SK-N-MC (cell line): Measurements from ENCODE around the gene CCDC27.

Experiments used
- EZH2 ChIP-seq: fragments of 200-600 bp; sonication (generic); IDR thresholded peaks from one replicate; pipeline ENCODE4 v1.6.1; 2017; ENCODE audit warnings: antibody characterized with exemption
- POLR2AphosphoS5 ChIP-seq: IDR thresholded peaks from 2 replicates; pipeline ENCODE4 v1.6.1; 2012; ENCODE audit warnings: mild to moderate bottlenecking, low read depth, low read length, borderline replicate concordance

- TF ChIP-seq POLR2AphosphoS5 (no peak), EZH2 (no peak)
Measured at GRCh38 chr1:3807769-3808168, 55.5 kb downstream of the CCDC27 start.
